Measurements from ENCODE around the gene SGPP2. TPM values are rescaled to one million over a fixed set of nuclear protein-coding genes. Genes with fewer than 3 reads are reported as not detected.

The SGPP2 gene
- total and polyA plus RNA-seq, 8 donors: 0.80 to 10.4 (median 3.6) TPM

GRCh38 chr2:222424729-222425671 is 657 bp downstream of the SGPP2 start:
- peaks cover 0 to 3% (median 0%) of the 10 kb centered on the region in 4 donors for H3K27me3 ChIP-seq
- H3K36me3 ChIP-seq: no peaks in the 10 kb centered on the region
- TF ChIP-seq, protein P1, sequence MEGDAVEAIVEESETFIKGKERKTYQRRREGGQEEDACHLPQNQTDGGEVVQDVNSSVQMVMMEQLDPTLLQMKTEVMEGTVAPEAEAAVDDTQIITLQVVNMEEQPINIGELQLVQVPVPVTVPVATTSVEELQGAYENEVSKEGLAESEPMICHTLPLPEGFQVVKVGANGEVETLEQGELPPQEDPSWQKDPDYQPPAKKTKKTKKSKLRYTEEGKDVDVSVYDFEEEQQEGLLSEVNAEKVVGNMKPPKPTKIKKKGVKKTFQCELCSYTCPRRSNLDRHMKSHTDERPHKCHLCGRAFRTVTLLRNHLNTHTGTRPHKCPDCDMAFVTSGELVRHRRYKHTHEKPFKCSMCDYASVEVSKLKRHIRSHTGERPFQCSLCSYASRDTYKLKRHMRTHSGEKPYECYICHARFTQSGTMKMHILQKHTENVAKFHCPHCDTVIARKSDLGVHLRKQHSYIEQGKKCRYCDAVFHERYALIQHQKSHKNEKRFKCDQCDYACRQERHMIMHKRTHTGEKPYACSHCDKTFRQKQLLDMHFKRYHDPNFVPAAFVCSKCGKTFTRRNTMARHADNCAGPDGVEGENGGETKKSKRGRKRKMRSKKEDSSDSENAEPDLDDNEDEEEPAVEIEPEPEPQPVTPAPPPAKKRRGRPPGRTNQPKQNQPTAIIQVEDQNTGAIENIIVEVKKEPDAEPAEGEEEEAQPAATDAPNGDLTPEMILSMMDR (IDR thresholded peaks at IDR 0.05): no peak
- no peaks in the 10 kb centered on the region for H3K4me1 ChIP-seq
- ATAC-seq (peak; percentile 37 to 62 (median 52)), DNase-seq (peak in 4 of 6 donors; percentile 12 to 66 (median 22)), FAIRE-seq (no peak)
- H3K4me3 ChIP-seq: peak overlapping the region; percentile 42 to 70 (median 45)
- intact Hi-C loops (cut with DNase I): no loop called here
- H3K27ac ChIP-seq: peak overlapping the region in 2 of 4 donors; percentile 51 to 75
- H3K9me3 ChIP-seq: no peaks in the 10 kb centered on the region
- 11% methylated on average over 54 to 74 of the region's 74 CpGs for WGBS, 2 donors

DNA sequence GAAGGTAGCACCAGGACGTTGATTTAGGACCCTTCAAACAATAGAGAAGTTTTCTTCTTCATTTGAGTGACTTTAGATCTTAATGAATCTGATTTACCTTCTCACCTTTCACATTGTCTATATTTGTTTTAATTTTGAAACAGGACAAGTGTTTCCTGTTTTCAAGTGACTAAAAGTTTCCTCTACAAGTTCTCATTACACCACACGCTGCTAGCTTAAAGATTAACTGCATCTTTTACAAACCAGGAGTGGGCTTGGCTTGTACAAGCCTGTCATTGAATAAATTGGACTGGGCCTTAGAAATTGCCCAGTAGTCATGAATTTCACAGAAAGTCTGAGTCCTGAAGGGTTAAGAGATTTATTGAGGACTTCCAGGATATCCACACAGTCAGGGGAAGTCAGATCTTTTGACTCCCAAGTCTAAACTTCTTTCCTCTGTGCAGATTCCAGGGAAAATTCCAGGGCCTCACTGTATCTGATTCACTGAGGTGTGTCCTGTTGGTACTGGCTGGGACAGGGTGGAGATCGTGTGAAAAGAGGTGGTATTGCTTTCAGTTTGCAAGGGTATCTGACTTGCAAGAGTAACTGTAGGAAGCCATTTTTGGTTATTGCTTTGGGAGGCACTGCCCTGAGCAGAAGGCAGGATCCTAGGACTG is 3.4 kb downstream of the SGPP2 start:
- no peaks in the 10 kb centered on the region for H3K9me3 ChIP-seq
- ATAC-seq: peak; percentile 25 to 42 (median 26)
- H3K4me3 ChIP-seq: no peak overlapping the region
- H3K27me3 ChIP-seq: no peaks in the 10 kb centered on the region
- H3K36me3 ChIP-seq: no peaks in the 10 kb centered on the region
- no peaks in the 10 kb centered on the region for H3K4me1 ChIP-seq
- TF ChIP-seq, protein P1 (IDR thresholded peaks at IDR 0.05): no peak
- 30 to 38% methylated on average over 3 of the region's 3 CpGs for WGBS, 2 donors
- no peak for FAIRE-seq
- intact Hi-C loops (cut with DNase I): no loop called here
- peak overlapping the region in 2 of 4 donors; percentile 69 to 75 for H3K27ac ChIP-seq
- no peak for DNase-seq

GRCh38 chr2:222430071-222430470 is 5.7 kb downstream of the SGPP2 start:
- Histone ChIP-seq H3K9me3 (no peaks in the 10 kb centered on the region), H3K4me1 (no peaks in the 10 kb centered on the region), H3K36me3 (no peaks in the 10 kb centered on the region), H3K27ac (no peak overlapping the region), H3K4me3 (no peak overlapping the region), H3K27me3 (no peaks in the 10 kb centered on the region)
- TF ChIP-seq, protein P1 (IDR thresholded peaks at IDR 0.05): no peak
- FAIRE-seq (no peak), ATAC-seq (no peak), DNase-seq (no peak)
- intact Hi-C loops (cut with DNase I): no loop called here
- WGBS, 2 donors: 72 to 84% methylated on average over 3 of the region's 3 CpGs

GRCh38 chr2:222430681-222431080 is 6.3 kb downstream of the SGPP2 start:
- H3K27me3 ChIP-seq: no peaks in the 10 kb centered on the region
- H3K36me3 ChIP-seq: no peaks in the 10 kb centered on the region
- no peaks in the 10 kb centered on the region for H3K9me3 ChIP-seq
- ATAC-seq (no peak), DNase-seq (no peak), FAIRE-seq (no peak)
- H3K4me3 ChIP-seq: no peak overlapping the region
- no peaks in the 10 kb centered on the region for H3K4me1 ChIP-seq
- intact Hi-C loops (cut with DNase I): no loop called here
- no peak overlapping the region for H3K27ac ChIP-seq
- TF ChIP-seq, protein P1 (IDR thresholded peaks at IDR 0.05): no peak

Data from pancreas (tissue), 10 donors.